GM12878 (cell line): Measurements from ENCODE around the gene CAB39. TPM values are rescaled to one million over a fixed set of nuclear protein-coding genes. Genes with fewer than 3 reads are reported as not detected.

Experiments used
- ATAC-seq: fragments of 200-7000 bp; cut with Tn5 transposase; 3 replicates; pipeline ENCODE4 v1.9.1; 2020; ENCODE audit warnings: mild to moderate bottlenecking, moderate library complexity
- BruUV-seq: library from RNA; stranded (reverse); fragments of 400-500 nt; replicated peaks from 2 replicates; lab custom pipeline; 2021; lab: Mats Ljungman, UMichigan
- CTCF ChIA-PET: fragments of 300-600 bp; sonication (Branson Sonifier 250); formaldehyde crosslinking; extraction: SDS; loops from one replicate; lab custom pipeline; 2021; ENCODE audit warnings: inconsistent platforms; lab: Yijun Ruan, JAX
- POLR2A ChIA-PET: fragments of 350-600 bp; formaldehyde crosslinking; extraction: SDS; loops from one replicate; lab custom pipeline; 2021; ENCODE audit warnings: inconsistent platforms; lab: Charles Lee
- RAD21 ChIA-PET: fragments of 300-600 bp; sonication (Branson Sonifier 250); formaldehyde crosslinking; loops from one replicate; lab custom pipeline; 2023; ENCODE audit warnings: antibody characterized with exemption; ENCODE audit not compliant: unreplicated experiment; lab: Charles Lee
- SMC1A ChIA-PET: fragments of 300-600 bp; sonication (Branson Sonifier 250); formaldehyde crosslinking; loops from one replicate; lab custom pipeline; 2023; ENCODE audit not compliant: unreplicated experiment, uncharacterized antibody; lab: Charles Lee
- DNase-seq: peaks from one replicate; pipeline ENCODE4 v3.0.0-alpha.2; 2011; ENCODE audit warnings: low read depth, low spot score
- FAIRE-seq: peaks from 3 replicates; lab custom pipeline; 2011; peaks lifted over from hg19 to GRCh38; lab: Jason Lieb, UNC
- H2AFZ ChIP-seq: 2 replicates; pipeline ENCODE4 v1.6.0; 2011; ENCODE audit warnings: low read depth, low read length, control low read depth; ENCODE audit not compliant: control insufficient read depth
- H3K27ac ChIP-seq: 2 replicates; pipeline ENCODE4 v1.5.1; 2011; ENCODE audit warnings: control low read depth; ENCODE audit not compliant: control insufficient read depth, insufficient read depth
- H3K27me3 ChIP-seq, 2 experiments: replicated peaks in 1 of 2; 2 replicates each; pipeline versions ENCODE4 v1.6.0 to v1.6.1; 2011; ENCODE audit warnings: low read length in 1 of 2; ENCODE audit not compliant: control insufficient read depth in 2 of 2, insufficient read depth in 2 of 2
- H3K36me3 ChIP-seq, 2 experiments: 2 replicates each; pipeline ENCODE4 v1.5.1; 2011; ENCODE audit warnings: low read length in 1 of 2; ENCODE audit not compliant: control insufficient read depth in 2 of 2, insufficient read depth in 2 of 2
- H3K4me1 ChIP-seq: 2 replicates; pipeline ENCODE4 v1.6.1; 2011; ENCODE audit warnings: mild to moderate bottlenecking, low read length, moderate library complexity, mixed read lengths; ENCODE audit not compliant: control insufficient read depth, insufficient read depth
- H3K4me2 ChIP-seq: 2 replicates; pipeline ENCODE4 v1.6.0; 2011; ENCODE audit warnings: control low read depth; ENCODE audit not compliant: control insufficient read depth, insufficient read depth
- H3K4me3 ChIP-seq: fragments of 200-600 bp; sonication (generic); 2 replicates; pipeline ENCODE4 v1.5.1; 2016
- H3K79me2 ChIP-seq: 2 replicates; pipeline ENCODE4 v1.6.0; 2011; ENCODE audit warnings: low read length; ENCODE audit not compliant: control insufficient read depth, insufficient read depth
- H3K9ac ChIP-seq: 2 replicates; pipeline ENCODE4 v1.8.0; 2011; ENCODE audit warnings: low read length, control low read depth, mixed read lengths; ENCODE audit not compliant: control insufficient read depth, insufficient read depth
- H3K9me3 ChIP-seq: replicated peaks from 3 replicates; pipeline ENCODE4 v1.5.1; 2011; ENCODE audit warnings: mild to moderate bottlenecking, low read length; ENCODE audit not compliant: control insufficient read depth, insufficient read depth
- H4K20me1 ChIP-seq: 2 replicates; pipeline ENCODE4 v1.6.0; 2011; ENCODE audit not compliant: control insufficient read depth, insufficient read depth
- CEBPZ ChIP-seq: fragments of 150-350 bp; IDR thresholded peaks from 2 replicates; pipeline ENCODE4 v1.6.1; 2016; ENCODE audit warnings: low read depth, low read length
- EED ChIP-seq: sonication (generic); IDR thresholded peaks from 2 replicates; pipeline ENCODE4 v1.6.1; 2016; ENCODE audit warnings: antibody characterized with exemption, low read depth
- ESRRA ChIP-seq: IDR thresholded peaks from 2 replicates; pipeline ENCODE4 v1.6.1; 2012; ENCODE audit warnings: mild to moderate bottlenecking, low read length, improper control_type of control experiment
- EZH2 ChIP-seq: IDR thresholded peaks from 2 replicates; pipeline ENCODE4 v1.6.1; 2012; ENCODE audit warnings: low read depth, mild to moderate bottlenecking, control low read depth, inconsistent platforms, low read length, borderline replicate concordance; ENCODE audit not compliant: control insufficient read depth
- GABPA ChIP-seq: IDR thresholded peaks from 2 replicates; pipeline ENCODE4 v1.6.1; 2014; ENCODE audit warnings: antibody characterized with exemption, low read depth, mild to moderate bottlenecking, inconsistent platforms
- GATAD2B ChIP-seq: fragments of 450-650 bp; conservative IDR thresholded peaks from 2 replicates; pipeline ENCODE4 v1.6.1; 2017; ENCODE audit warnings: low read depth, mild to moderate bottlenecking, moderate library complexity
- HDGF ChIP-seq: fragments of 450-650 bp; IDR thresholded peaks from 2 replicates; pipeline ENCODE4 v1.6.1; 2016; ENCODE audit warnings: antibody characterized with exemption
- MAX ChIP-seq: IDR thresholded peaks from 2 replicates; pipeline ENCODE4 v1.6.1; 2012; ENCODE audit warnings: low read depth, low read length, improper control_type of control experiment
- MYC ChIP-seq: IDR thresholded peaks from 2 replicates; pipeline ENCODE4 v1.6.1; 2011; ENCODE audit warnings: mild to moderate bottlenecking, low read length, moderate library complexity, inconsistent platforms; ENCODE audit not compliant: insufficient read depth, insufficient replicate concordance, insufficient read length, severe bottlenecking
- POLR2AphosphoS2 ChIP-seq: IDR thresholded peaks from 2 replicates; pipeline ENCODE4 v1.6.1; 2011; ENCODE audit warnings: low read depth, mild to moderate bottlenecking, low read length, improper control_type of control experiment, moderate library complexity
- RB1 ChIP-seq: fragments of 450-650 bp; formaldehyde crosslinking; IDR thresholded peaks from 2 replicates; pipeline ENCODE4 v1.6.1; 2017; ENCODE audit warnings: mild to moderate bottlenecking, borderline replicate concordance
- RBBP5 ChIP-seq: fragments of 200-600 bp; sonication (generic); conservative IDR thresholded peaks from 2 replicates; pipeline ENCODE4 v1.6.1; 2016
- RCOR1 ChIP-seq: conservative IDR thresholded peaks from 2 replicates; pipeline ENCODE4 v1.6.1; 2012; ENCODE audit warnings: low read depth, low read length, improper control_type of control experiment
- USF1 ChIP-seq: IDR thresholded peaks from 2 replicates; pipeline ENCODE4 v1.6.1; 2011; ENCODE audit warnings: borderline replicate concordance, low read depth, mild to moderate bottlenecking, moderate library complexity, mixed read lengths, low read length; ENCODE audit not compliant: insufficient read depth; ENCODE audit errors: extremely low read length
- YBX1 ChIP-seq: fragments of 450-650 bp; IDR thresholded peaks from 2 replicates; pipeline ENCODE4 v1.6.1; 2016; ENCODE audit warnings: antibody characterized with exemption
- WGBS: methylation state at CpG from one replicate; pipeline ENCODE4 v1.1.6; 2016; ENCODE audit warnings: low lambda C conversion rate; ENCODE audit not compliant: insufficient replicate concordance, insufficient coverage; ENCODE audit errors: missing lambda C conversion rate; 5-methylcytosine and 5-hydroxymethylcytosine counted together
- in situ Hi-C: fragments of 300-500 bp; cut with MboI; formaldehyde crosslinking; loops from 9 replicates; pipeline ENCODE4 v1.14.3; 2018; ENCODE audit warnings: mixed read lengths
- intact Hi-C: fragments of 100-400 bp; cut with micrococcal nuclease; formaldehyde crosslinking; loops from one replicate; pipeline ENCODE4 v1.14.2; 2022; ENCODE audit not compliant: unreplicated experiment
- polyA plus RNA-seq, 11 experiments: library from polyadenylated mRNA; depleted of rRNA in 4 of 11; unstranded in 6 of 11; stranded (reverse) in 5 of 11; fragments of >200 nt; fragmentation: Nextera tagmentation in 4 of 11; fragmentation: Illumina TruSeq in 1 of 11; extraction: Ambion mirVana in 4 of 11; extraction: Trizol in 1 of 11; gene quantifications; 1 replicate in 1 of 11; 2 replicates in 10 of 11; pipeline versions ENCODE4 v1.2.1 to v1.2.3, GENCODE V29; 2011 to 2016; ENCODE audit warnings: inconsistent platforms in 2 of 11, missing spikeins in 2 of 11, low read depth in 1 of 11
- total RNA-seq, 4 experiments: library from RNA; depleted of rRNA in 3 of 4; stranded (reverse); fragments of >200 nt in 3 of 4; fragmentation: Illumina TruSeq in 1 of 4; extraction: Trizol in 1 of 4; gene quantifications; 2 replicates each; pipeline versions ENCODE4 v1.2.1 to v1.2.3, GENCODE V29; 2013 to 2021

The CAB39 gene
- total and polyA plus RNA-seq, 10 of the 15 experiments (the other 5 are each of a cell fraction or from before 2014, with no cell fraction given), result 13.3 to 129 (median 62.9) TPM

- H3K9me3 ChIP-seq, result peaks cover 4% of the 10 kb centered on the region; the same call in 1 of the 3 replicates
- intact Hi-C loops, result no loop called here
- no peaks in the 10 kb centered on the region for H3K27me3 ChIP-seq
- ChIA-PET RAD21 (interaction anchor here (2.9 kb wide), 1 partner anchor 32 kb away, joined by 10 read pairs; no protein-coding TSS in a partner anchor), CTCF (no interaction called here), POLR2A (interaction anchor here (0.8 kb wide), 1 partner anchor 12 kb away, joined by 4 read pairs; no protein-coding TSS in a partner anchor), SMC1A (interaction anchor here (0.8 to 1.3 kb wide), 2 partner anchors 10 to 11 kb away, joined by 3 read pairs; no protein-coding TSS in a partner anchor)
- H2AFZ ChIP-seq, result no peak overlapping the region
- FAIRE-seq (no peak), DNase-seq (no peak), ATAC-seq (no peak)
- no peaks in the 10 kb centered on the region for H3K36me3 ChIP-seq
- no peak overlapping the region for H3K4me3 ChIP-seq
- H3K4me1 ChIP-seq, result no peaks in the 10 kb centered on the region
- H3K4me2 ChIP-seq, result no peak overlapping the region
- WGBS, result 60% methylated on average over 3 of the region's 3 CpGs
- in situ Hi-C loops, result no loop called here
- H3K9ac ChIP-seq, result no peak overlapping the region
- no peak overlapping the region for H3K27ac ChIP-seq
- no peaks in the 10 kb centered on the region for H4K20me1 ChIP-seq
- BruUV-seq, result no TSS peak
- no peaks in the 10 kb centered on the region for H3K79me2 ChIP-seq
- no peak for TF ChIP-seq USF1
- TF ChIP-seq CEBPZ, result no peak
- no peak for TF ChIP-seq RBBP5
- no peak for TF ChIP-seq GATAD2B
- no peak for TF ChIP-seq EED
- no peak for TF ChIP-seq HDGF
- TF ChIP-seq RCOR1, result no peak
- TF ChIP-seq RB1, result no peak
- TF ChIP-seq EZH2, result no peak
- no peak for TF ChIP-seq ESRRA
- no peak for TF ChIP-seq POLR2AphosphoS2
- TF ChIP-seq MYC, result no peak
- TF ChIP-seq GABPA, result no peak
- no peak for TF ChIP-seq MAX
- TF ChIP-seq YBX1, result no peak
Observed at GRCh38 chr2:230682546-230682945, 30.1 kb upstream of the CAB39 start.
